GM18868 (cell line): ENCODE measurements around the gene TAL1.
"Not testable (repeated sequence)": the region's sequence is repeated elsewhere in the genome, so short reads cannot be mapped to it uniquely, and the experiment has no call there.

Experiments used
- ATAC-seq: cut with Tn5 transposase; IDR thresholded peaks from one replicate; pipeline ENCODE4 v1.9.1; 2021; ENCODE audit warnings: mild to moderate bottlenecking, moderate library complexity; ENCODE audit not compliant: unreplicated experiment

The TAL1 gene

DNA sequence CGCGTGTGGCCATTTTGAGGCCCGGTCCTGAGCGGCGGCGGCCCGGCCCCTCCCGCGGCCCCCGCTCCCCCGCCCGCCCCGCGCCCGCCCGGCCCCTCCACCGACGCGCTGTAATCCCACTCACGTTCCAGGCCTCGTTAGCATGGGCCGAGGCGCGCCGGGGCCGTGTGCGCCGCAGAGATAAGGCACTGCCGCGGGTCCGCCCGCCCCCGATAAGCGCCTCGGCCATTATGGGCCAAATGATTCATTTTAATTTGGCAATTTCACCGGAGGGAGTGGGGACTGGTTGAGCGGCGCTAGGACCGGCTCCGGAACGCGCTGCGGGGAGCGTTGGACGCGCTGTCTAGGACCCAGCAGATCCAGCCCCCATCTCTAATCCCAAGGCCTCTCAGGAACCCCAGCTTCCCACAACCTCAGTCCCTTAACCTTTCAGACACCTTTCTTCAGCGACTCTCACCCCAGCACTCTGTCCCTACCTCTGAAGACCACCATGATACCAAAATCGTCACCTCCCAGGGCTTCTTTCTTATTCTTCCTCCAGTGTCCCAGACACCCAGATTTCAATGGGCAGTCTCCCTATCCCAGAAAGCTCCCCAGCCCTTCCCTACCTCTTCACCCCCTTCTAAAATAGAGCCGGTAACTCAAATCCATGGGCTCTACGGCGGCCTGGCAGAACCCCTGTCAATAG is at the start of gene TAL1:
TSS of gene TAL1 (minus strand) at position 39 of the 688 bp plus-strand sequence. CDS start 6,337 bp downstream, outside the sequence.
- no peak for ATAC-seq

GRCh38 chr1:47280142-47280541 is 48.1 kb upstream of the TAL1 start:
- ATAC-seq, result no peak

- ATAC-seq, result no peak
Measured at GRCh38 chr1:47276850-47277249, 44.8 kb upstream of the TAL1 start.

- ATAC-seq, result not testable (repeated sequence)
Measured at GRCh38 chr1:47275811-47276210, 43.8 kb upstream of the TAL1 start.

- ATAC-seq, result not testable (repeated sequence)
Measured at GRCh38 chr1:47265529-47265928, 33.5 kb upstream of the TAL1 start.

DNA sequence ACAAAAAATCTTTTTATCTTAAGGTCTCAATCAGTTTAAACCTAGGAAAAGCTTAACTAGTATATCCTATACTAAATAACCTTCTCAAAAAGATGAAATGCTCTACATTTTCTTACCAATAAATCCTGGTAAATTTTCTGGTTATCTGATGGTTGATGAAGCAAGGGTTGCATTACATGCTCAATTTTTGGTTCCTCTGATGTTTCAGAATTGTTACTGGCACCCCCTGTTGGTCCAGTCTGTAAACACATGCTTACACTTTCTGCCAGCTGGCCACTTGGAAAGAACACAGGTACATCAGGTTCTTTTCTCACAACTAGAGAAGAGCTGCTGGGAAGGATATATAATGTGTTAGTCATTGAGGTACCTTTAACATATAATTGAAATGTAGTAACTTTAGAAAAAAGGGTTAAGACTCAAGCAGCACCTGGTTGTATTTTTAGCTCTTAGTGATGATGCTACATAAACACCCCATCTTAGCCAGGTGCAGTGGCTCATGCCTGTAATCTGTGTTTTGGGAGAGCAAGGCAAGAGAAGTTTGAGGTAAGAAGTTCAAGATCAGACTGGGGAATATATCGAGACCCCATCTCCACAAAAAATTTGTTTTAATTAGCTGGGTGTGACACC is 30.9 kb upstream of the TAL1 start:
- ATAC-seq, result peak; percentile 75

- no peak for ATAC-seq
Measured at GRCh38 chr1:47257224-47257623, 25.2 kb upstream of the TAL1 start.

DNA sequence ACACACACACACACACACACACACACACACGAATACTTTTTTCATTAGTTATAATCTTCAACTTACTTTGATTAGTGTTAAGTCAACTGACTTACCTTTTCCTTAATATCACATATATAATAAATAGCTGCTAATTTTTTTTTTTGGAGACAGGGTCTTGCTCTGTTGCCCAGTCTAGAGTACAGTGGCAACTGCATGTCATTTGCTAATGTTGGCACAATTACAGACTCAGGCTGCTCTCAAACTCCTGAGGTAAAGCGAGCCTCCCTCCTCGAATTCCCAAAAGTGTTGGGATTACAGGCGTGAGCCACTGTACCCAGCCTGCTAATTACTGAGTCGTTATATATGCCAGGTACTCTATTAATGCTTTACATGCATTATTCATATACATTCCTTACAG is 20.8 kb upstream of the TAL1 start:
- no peak for ATAC-seq

DNA sequence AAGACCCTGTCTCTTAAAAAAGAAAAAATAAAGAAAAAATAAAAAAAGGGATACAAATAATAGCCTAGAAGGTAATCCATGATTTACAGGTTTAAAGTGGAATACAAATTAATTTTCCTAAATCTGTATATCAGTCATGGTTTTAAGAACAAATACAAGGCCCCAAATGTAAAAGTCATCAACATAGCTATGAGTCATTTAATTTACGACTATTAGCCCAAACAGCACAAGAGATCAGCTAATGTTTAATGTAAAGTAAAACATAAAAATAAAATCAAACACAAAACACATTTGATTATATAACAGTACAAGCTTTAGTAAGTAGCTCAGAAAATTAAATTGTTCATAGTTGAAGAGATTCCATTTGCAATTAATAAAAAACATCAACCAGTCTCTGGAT is 20.3 kb upstream of the TAL1 start:
- no peak for ATAC-seq

DNA sequence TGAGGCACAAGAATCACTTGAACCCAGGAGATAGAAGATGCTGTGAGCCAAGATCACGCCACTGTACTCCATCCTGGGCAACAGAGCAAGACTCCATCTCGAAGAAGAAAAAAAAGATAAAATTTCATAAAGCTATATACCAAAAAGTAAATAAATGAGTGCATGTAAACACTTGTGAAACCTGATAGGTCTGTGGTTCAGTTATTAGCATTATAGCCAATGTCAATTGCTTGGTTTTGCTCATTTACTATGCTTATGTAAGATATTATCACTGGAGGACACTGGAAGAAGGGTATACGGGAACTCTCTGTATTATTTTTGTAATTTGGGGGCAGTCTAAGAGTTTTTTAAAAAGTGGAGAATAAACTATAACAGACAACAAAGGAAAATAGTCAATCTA is 17.7 kb upstream of the TAL1 start:
- no peak for ATAC-seq

DNA sequence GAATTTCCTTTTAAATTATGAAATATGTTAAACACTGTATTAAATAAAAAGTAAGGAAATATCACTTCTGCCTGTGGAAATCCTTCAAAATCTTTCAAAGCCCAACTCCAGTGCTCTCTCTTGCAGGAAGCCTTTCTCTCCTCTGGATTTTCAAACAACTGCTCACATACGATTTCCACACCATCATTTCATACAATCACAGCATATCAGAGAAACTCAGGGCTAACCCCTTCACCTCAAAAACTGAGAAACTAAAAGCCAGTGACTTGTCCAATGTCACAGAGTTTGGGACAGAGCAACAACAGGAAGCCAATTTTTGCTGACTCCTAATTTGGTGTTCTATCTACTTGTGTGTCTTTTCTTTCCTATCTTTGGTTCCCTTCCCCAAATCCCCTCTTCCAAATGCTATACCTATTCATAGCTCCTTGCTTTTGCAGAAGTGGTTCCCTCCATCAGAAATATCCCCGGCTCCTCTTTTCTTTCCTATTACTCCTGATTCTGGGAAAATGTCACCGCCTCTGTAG is 12.4 kb upstream of the TAL1 start:
- ATAC-seq, result no peak

DNA sequence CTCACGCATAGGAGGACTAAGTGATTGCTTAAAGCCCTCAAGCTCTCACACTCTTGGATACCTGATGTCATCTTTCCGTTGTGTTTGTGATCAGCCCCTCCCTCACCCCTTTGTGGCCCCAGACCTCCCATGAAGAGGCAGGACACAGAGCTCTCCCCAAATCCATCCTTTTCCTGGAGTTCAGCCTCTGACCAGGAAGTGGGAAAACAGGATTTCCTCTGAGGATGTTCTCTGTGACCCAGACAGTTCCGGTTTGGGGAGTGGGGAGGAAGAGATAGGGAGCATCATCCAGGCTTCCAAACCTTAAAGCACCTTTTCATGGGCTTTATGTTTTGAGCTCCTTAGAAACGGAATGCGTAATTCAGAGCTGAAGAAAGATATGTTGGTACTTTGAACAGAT is 11.9 kb upstream of the TAL1 start:
- no peak for ATAC-seq

DNA sequence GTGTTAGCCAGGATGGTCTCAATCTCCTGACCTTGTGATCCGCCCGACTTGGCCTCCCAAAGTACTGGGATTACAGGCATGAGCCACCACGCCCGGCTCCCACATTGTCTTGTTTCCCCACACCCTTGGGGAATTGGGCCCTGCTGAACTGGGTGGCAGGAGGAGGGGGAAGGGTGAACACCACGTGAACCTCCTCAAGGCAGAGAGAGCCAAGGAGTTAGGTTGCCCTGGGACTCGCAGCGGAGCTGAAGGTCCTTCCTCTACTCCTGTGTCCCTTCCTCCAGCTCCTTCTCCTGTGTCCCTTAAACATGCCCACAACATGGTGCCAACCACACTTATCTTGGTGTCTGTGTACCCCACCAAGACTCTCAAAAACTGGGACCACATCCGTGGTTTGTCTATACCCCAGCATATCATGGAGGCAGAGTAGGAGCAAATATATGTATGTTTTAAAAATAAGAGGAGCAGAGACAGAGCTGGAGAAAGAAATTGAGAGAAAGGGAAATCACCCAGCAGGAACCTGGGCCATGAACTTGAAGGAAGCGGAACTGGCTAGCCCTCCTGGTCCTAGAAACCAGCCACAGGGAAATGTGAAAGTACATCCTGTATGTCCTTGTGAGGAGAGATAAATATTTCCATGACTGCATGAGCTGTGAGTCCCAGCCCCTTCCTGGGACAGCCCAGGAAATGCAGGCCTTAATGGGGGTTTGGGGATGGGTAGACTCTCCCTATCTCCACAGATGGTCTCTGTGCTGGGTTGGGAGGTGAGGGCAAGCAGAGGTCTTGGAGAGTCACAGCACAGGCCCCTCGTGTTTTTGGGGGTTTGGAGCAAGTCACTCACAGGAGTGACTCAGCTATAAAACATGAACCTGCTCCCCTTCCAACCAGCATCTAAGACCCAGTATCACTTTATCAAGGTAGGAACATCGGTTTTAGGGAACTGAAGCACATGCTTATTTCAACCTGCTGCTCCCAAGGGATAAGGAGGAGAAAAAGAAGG is 9.4 kb upstream of the TAL1 start:
- ATAC-seq, result no peak

- ATAC-seq, result no peak
Measured at GRCh38 chr1:47238935-47239592, 7.0 kb upstream of the TAL1 start.

DNA sequence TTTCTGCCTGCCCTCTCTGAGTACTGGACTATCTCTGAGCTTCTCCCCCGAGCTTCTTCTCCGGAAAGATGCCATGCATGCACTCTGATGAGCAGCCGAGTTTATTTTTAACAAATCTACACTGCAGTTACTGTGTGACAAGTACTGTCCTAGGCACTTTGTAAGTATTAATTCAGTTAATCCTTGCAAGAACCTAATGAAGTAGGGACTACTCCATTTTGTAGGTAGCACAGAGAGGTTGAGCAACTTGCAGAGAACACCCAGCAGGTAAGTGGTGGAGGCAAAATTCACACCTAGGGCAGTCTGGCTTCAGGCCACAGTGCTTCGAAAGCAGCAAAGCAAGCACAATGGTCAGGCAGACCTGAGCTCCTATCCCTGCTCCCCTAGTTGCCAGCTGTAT is 3.8 kb upstream of the TAL1 start:
- ATAC-seq, result no peak

DNA sequence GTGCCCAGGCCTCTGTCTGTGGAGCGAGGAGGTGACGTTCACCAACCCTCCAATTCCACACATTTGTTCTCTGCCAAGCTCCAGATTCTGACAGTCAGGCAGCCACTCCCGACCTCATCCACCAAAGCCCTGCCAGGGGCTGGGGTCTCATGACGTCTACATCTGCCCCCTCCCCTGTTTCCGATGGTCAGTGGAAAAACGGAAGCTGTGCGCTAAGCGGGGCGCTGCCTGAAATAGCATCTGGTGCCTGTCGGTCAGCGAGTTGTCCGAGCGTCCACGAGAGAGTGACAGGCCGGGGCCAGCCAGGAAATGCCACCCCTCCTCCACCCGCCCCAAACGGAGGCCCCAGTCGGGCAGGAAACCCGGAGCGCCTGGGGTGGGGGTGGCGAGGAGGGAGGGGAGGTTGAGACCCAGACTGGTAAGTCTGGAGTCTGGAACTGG is 3.2 kb upstream of the TAL1 start:
- ATAC-seq, result no peak

GRCh38 chr1:47233186-47233585 is 1.2 kb upstream of the TAL1 start:
- ATAC-seq, result no peak

DNA sequence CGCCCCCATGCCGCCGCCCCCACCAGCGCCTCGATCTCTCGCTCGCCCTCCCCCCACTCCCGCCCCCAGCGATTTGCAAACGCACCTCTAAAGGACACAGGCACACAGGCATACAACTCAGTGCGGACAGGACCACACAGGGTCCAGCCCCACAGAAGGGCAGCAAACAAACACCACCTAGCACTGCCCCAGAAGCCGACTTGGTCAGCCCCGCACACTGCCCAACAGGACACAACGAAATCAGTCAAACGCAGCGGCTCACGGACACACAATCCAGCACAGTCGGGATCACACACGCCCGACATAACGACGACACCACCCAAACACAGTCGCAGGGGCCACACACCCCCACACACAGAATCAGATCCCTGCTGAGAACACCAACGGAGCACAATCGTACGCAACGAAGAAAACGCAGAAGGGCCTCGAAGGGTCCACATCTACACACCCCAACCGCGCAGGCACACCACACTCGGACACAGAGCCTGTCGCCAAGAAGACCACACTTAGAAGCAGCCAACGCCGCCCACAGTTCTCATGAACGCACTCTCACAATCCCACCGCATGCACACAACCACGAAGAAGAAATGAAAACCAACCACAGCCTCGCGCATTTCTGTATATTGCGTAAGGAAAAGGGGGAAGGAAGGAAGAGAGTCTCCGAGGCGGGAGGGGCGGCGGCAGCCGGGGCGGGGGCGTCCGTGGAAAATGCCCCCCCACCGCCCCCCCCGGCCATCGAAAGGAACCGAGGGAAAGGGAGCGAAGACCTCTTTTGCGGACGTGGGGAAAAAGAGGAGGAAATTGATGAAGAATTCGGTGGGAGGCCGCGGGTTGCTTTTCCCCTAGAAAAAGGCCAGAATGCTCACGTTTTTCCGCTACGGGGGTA is 481 bp downstream of the TAL1 start:
- no peak for ATAC-seq

- ATAC-seq, result no peak
Measured at GRCh38 chr1:47230692-47231300, 1.2 kb downstream of the TAL1 start.
